Embryonic facial prominence (tissue), 1 donor: Measurements from ENCODE around the gene INPP5A.
"Not testable (repeated sequence)": the region's sequence is repeated elsewhere in the genome, so short reads cannot be mapped to it uniquely, and the experiment has no call there.

ENCODE experiments used
- DNase-seq: peaks from one replicate; pipeline ENCODE4 v3.0.0-alpha.2; 2016; ENCODE audit errors: extremely low spot score

INPP5A gene

GRCh38 chr10:132537684-132538001 is at the start of gene INPP5A:
TSS of gene INPP5A (plus strand) at chr10:132537787. CDS start at chr10:132538097, 310 bp downstream.
- no peak for DNase-seq

GRCh38 chr10:132488231-132488821 is 49.3 kb upstream of the INPP5A start:
- DNase-seq = no peak

GRCh38 chr10:132489053-132489703 is 48.4 kb upstream of the INPP5A start:
- no peak for DNase-seq

- no peak for DNase-seq
These were observed 47.7 kb upstream of the INPP5A start for GRCh38 chr10:132489704-132490534.

- DNase-seq = not testable (repeated sequence)
These were observed 46.1 kb upstream of the INPP5A start for GRCh38 chr10:132491534-132491933.

- DNase-seq = no peak
These were observed 45.1 kb upstream of the INPP5A start for GRCh38 chr10:132492323-132493025.

- DNase-seq = no peak
These were observed 44.3 kb upstream of the INPP5A start for GRCh38 chr10:132493246-132493755.

- no peak for DNase-seq
These were observed 43.8 kb upstream of the INPP5A start for GRCh38 chr10:132493756-132494290.

GRCh38 chr10:132494866-132495630 is 42.5 kb upstream of the INPP5A start:
- DNase-seq = no peak

GRCh38 chr10:132496360-132497062 is 41.1 kb upstream of the INPP5A start:
- DNase-seq = no peak

GRCh38 chr10:132497063-132497680 is 40.4 kb upstream of the INPP5A start:
- no peak for DNase-seq

GRCh38 chr10:132497861-132498561 is 39.6 kb upstream of the INPP5A start:
- DNase-seq = no peak

GRCh38 chr10:132498562-132499366 is 38.8 kb upstream of the INPP5A start:
- no peak for DNase-seq

GRCh38 chr10:132499367-132499685 is 38.3 kb upstream of the INPP5A start:
- no peak for DNase-seq

- DNase-seq = no peak
These were observed 36.7 kb upstream of the INPP5A start for GRCh38 chr10:132500781-132501415.

GRCh38 chr10:132502544-132503300 is 34.9 kb upstream of the INPP5A start:
- no peak for DNase-seq
